Testis (tissue), 3 donors: ENCODE data around the gene CTSS. TPM values are rescaled to one million over a fixed set of nuclear protein-coding genes. Genes with fewer than 3 reads are reported as not detected.
"Not testable (repeated sequence)": the region's sequence is repeated elsewhere in the genome, so short reads cannot be mapped to it uniquely, and the experiment has no call there.

Source experiments
- DNase-seq: peaks from one replicate; pipeline ENCODE4 v3.0.0-alpha.2; 2019
- H3K27ac ChIP-seq, 2 donors: fragments of 200-600 bp; sonication (generic); one replicate each; pipeline ENCODE4 v1.5.1; 2019
- H3K27me3 ChIP-seq: fragments of 200-600 bp; sonication (generic); one replicate; pipeline ENCODE4 v1.5.1; 2019
- H3K36me3 ChIP-seq: fragments of 200-600 bp; sonication (generic); one replicate; pipeline ENCODE4 v1.5.1; 2017; ENCODE audit warnings: low read depth; ENCODE audit errors: missing control alignments
- H3K4me1 ChIP-seq: fragments of 200-600 bp; sonication (generic); one replicate; pipeline ENCODE4 v1.5.1; 2019
- H3K4me3 ChIP-seq, 2 donors: fragments of 200-600 bp; sonication (generic); one replicate each; pipeline ENCODE4 v1.5.1; 2017 to 2019
- H3K9me3 ChIP-seq: fragments of 200-600 bp; sonication (generic); one replicate; pipeline ENCODE4 v1.5.1; 2017
- CTCF ChIP-seq, 3 experiments: fragments of 450-650 bp in 2 of 3; fragments of 200-600 bp in 1 of 3; sonication (generic) in 1 of 3; IDR thresholded peaks; one replicate each; pipeline ENCODE4 v1.5.1; 2016 to 2019; ENCODE audit warnings: antibody characterized with exemption in 3 of 3, mild to moderate bottlenecking in 2 of 3, moderate library complexity in 1 of 3
- POLR2A ChIP-seq: fragments of 450-650 bp; IDR thresholded peaks from one replicate; pipeline ENCODE4 v1.6.1; 2017; ENCODE audit warnings: antibody characterized with exemption, mild to moderate bottlenecking, moderate library complexity
- WGBS, 2 donors: methylation state at CpG; one replicate each; pipeline ENCODE4 v1.1.5; 2018; 5-methylcytosine and 5-hydroxymethylcytosine counted together
- intact Hi-C: fragments of 100-400 bp; cut with DNase I; formaldehyde crosslinking; loops from one replicate; pipeline ENCODE4 v1.15.1; 2023; ENCODE audit warnings: low total_unique reads
- polyA plus RNA-seq: library from polyadenylated mRNA; stranded (reverse); fragments of 350-450 nt; fragmentation: Illumina TruSeq; extraction: RNeasy Lipid Tissue Mini Kit (QIAGEN cat#74804); gene quantifications from one replicate; pipeline ENCODE4 v1.2.3, GENCODE V29; 2014; ENCODE audit warnings: low read depth, low replicate concordance; ENCODE audit not compliant: insufficient read depth
- total RNA-seq, 2 donors: library from RNA; depleted of rRNA; stranded (reverse); fragments of >200 nt; gene quantifications; one replicate each; pipeline ENCODE4 v1.2.3, GENCODE V29; 2016

CTSS gene
- total and polyA plus RNA-seq, 3 donors from 2014 or later = 7.4 to 61.0 (median 9.2) TPM

GRCh38 chr1:150724336-150724735 lies 41.2 kb downstream of the CTSS start:
- intact Hi-C loops = no loop called here
- 74 to 90% methylated on average over 2 of the region's 2 CpGs for WGBS, 2 donors
- Histone ChIP-seq H3K27ac (no peak overlapping the region), H3K27me3 (no peaks in the 10 kb centered on the region), H3K4me3 (no peak overlapping the region), H3K9me3 (no peaks in the 10 kb centered on the region), H3K4me1 (no peaks in the 10 kb centered on the region), H3K36me3 (no peaks in the 10 kb centered on the region)
- no peak for DNase-seq
- TF ChIP-seq POLR2A = no peak

- H3K9me3 ChIP-seq = no peaks in the 10 kb centered on the region
- H3K36me3 ChIP-seq = no peaks in the 10 kb centered on the region
- DNase-seq = peak; percentile 64
- no peaks in the 10 kb centered on the region for H3K27me3 ChIP-seq
- 61 to 88% methylated on average over 24 of the region's 24 CpGs for WGBS, 2 donors
- intact Hi-C loops = no loop called here
- no peak for TF ChIP-seq CTCF (IDR thresholded peaks at IDR 0.05)
- no peak for TF ChIP-seq POLR2A
- peak within 1 kb of the TSS; percentile 24 to 59 for H3K27ac ChIP-seq
- no peaks in the 10 kb centered on the region for H3K4me1 ChIP-seq
- H3K4me3 ChIP-seq = peak within 1 kb of the TSS; percentile 49 to 56
Measured at GRCh38 chr1:150720703-150721102, 44.9 kb downstream of the CTSS start, which contains the start of gene HORMAD1. Gene HORMAD1, minus strand, starts transcription at chr1:150720895. Its CDS starts 1,390 bp downstream, at chr1:150719505.

GRCh38 chr1:150720098-150720497 lies 45.5 kb downstream of the CTSS start:
- TF ChIP-seq CTCF (IDR thresholded peaks at IDR 0.05) (no peak), POLR2A (no peak)
- WGBS, 2 donors = 77 to 82% methylated on average over 21 of the region's 21 CpGs
- intact Hi-C loops = no loop called here
- peak; percentile 25 for DNase-seq
- Histone ChIP-seq H3K9me3 (no peaks in the 10 kb centered on the region), H3K4me3 (peak overlapping the region; percentile 49 to 56), H3K36me3 (no peaks in the 10 kb centered on the region), H3K4me1 (no peaks in the 10 kb centered on the region), H3K27ac (peak overlapping the region; percentile 24 to 59), H3K27me3 (no peaks in the 10 kb centered on the region)

- H3K27ac ChIP-seq = no peak overlapping the region
- 78 to 85% methylated on average over 11 of the region's 11 CpGs for WGBS, 2 donors
- H3K27me3 ChIP-seq = no peaks in the 10 kb centered on the region
- no peaks in the 10 kb centered on the region for H3K36me3 ChIP-seq
- H3K4me3 ChIP-seq = no peak overlapping the region
- no peaks in the 10 kb centered on the region for H3K9me3 ChIP-seq
- DNase-seq = no peak
- H3K4me1 ChIP-seq = no peaks in the 10 kb centered on the region
- intact Hi-C loops = no loop called here
- TF ChIP-seq POLR2A (no peak), CTCF (IDR thresholded peaks at IDR 0.05) (no peak)
Measured at GRCh38 chr1:150718225-150718891, 47.2 kb downstream of the CTSS start.

- DNase-seq, H3K27ac ChIP-seq, H3K4me1 ChIP-seq, H3K36me3 ChIP-seq, intact Hi-C loops, H3K4me3 ChIP-seq, H3K27me3 ChIP-seq, H3K9me3 ChIP-seq: not testable (repeated sequence)
- WGBS, 2 donors = 76 to 80% methylated on average over 1 of the region's 1 CpG
Measured at GRCh38 chr1:150709031-150709430, 56.5 kb downstream of the CTSS start.

GRCh38 chr1:150708595-150708994 lies 57.0 kb downstream of the CTSS start:
- no peaks in the 10 kb centered on the region for H3K27me3 ChIP-seq
- H3K27ac ChIP-seq = no peak overlapping the region
- 94 to 95% methylated on average over 2 of the region's 2 CpGs for WGBS, 2 donors
- no peaks in the 10 kb centered on the region for H3K9me3 ChIP-seq
- no peaks in the 10 kb centered on the region for H3K36me3 ChIP-seq
- no peaks in the 10 kb centered on the region for H3K4me1 ChIP-seq
- TF ChIP-seq POLR2A = no peak
- no peak for TF ChIP-seq CTCF (IDR thresholded peaks at IDR 0.05)
- no peak overlapping the region for H3K4me3 ChIP-seq
- intact Hi-C loops = no loop called here
- DNase-seq = no peak
